CD14-positive monocyte (primary cell): Measurements from ENCODE around the gene RARRES1. TPM values are rescaled to one million over a fixed set of nuclear protein-coding genes. Genes with fewer than 3 reads are reported as not detected.
A peak's percentile ranks its signal among the peaks of the same experiment; 100 is the strongest.

Experiments used
- DNase-seq, 3 donors: peaks; one replicate each; pipeline ENCODE4 v3.0.0-alpha.2; 2011 to 2022
- H2AFZ ChIP-seq: 2 replicates; pipeline ENCODE4 v1.6.0; 2012; ENCODE audit warnings: mild to moderate bottlenecking, low read depth, low read length, inconsistent platforms; ENCODE audit not compliant: insufficient read depth, poor library complexity, severe bottlenecking
- H3K27ac ChIP-seq, 2 donors: 1 replicate in 1 of 2; 2 replicates in 1 of 2; pipeline ENCODE4 v1.5.1; 2012 to 2013; ENCODE audit warnings: low read length in 2 of 2, control low read depth in 1 of 2, inconsistent platforms in 1 of 2, low read depth in 1 of 2, mild to moderate bottlenecking in 1 of 2
- H3K27me3 ChIP-seq, 2 donors: one replicate each; pipeline versions ENCODE4 v1.6.0 to v1.6.1; 2011 to 2013; ENCODE audit warnings: low read length in 2 of 2; ENCODE audit not compliant: control insufficient read depth in 2 of 2, insufficient read depth in 2 of 2
- H3K36me3 ChIP-seq, 2 donors: replicated peaks in 1 of 2; 1 replicate in 1 of 2; 2 replicates in 1 of 2; pipeline versions ENCODE4 v1.5.1 to v1.6.1; 2012 to 2013; ENCODE audit warnings: low read length in 2 of 2, control low read depth in 1 of 2, inconsistent platforms in 1 of 2, mild to moderate bottlenecking in 1 of 2; ENCODE audit not compliant: insufficient read depth in 2 of 2, control insufficient read depth in 1 of 2
- H3K4me1 ChIP-seq, 2 donors: 1 replicate in 1 of 2; 2 replicates in 1 of 2; pipeline versions ENCODE4 v1.5.1 to v1.6.1; 2012 to 2013; ENCODE audit warnings: low read length in 2 of 2, control low read depth in 1 of 2, inconsistent platforms in 1 of 2, mild to moderate bottlenecking in 1 of 2, moderate library complexity in 1 of 2; ENCODE audit not compliant: insufficient read depth in 2 of 2, control insufficient read depth in 1 of 2
- H3K4me2 ChIP-seq: replicated peaks from 2 replicates; pipeline ENCODE3; 2012; ENCODE audit warnings: low read length, moderate library complexity, mild to moderate bottlenecking; ENCODE audit not compliant: poor library complexity, severe bottlenecking; ENCODE audit errors: extremely low read depth
- H3K4me3 ChIP-seq, 3 experiments: fragments of 200-600 bp in 1 of 3; sonication (generic) in 1 of 3; replicated peaks in 1 of 3; 1 replicate in 2 of 3; 2 replicates in 1 of 3; pipeline ENCODE4 v1.5.1; 2011 to 2013; ENCODE audit warnings: low read length in 3 of 3, mild to moderate bottlenecking in 3 of 3, control low read depth in 2 of 3, low read depth in 2 of 3, inconsistent platforms in 1 of 3, moderate library complexity in 1 of 3
- H3K79me2 ChIP-seq: 2 replicates; pipeline ENCODE4 v1.6.0; 2012; ENCODE audit warnings: mild to moderate bottlenecking, control low read depth, inconsistent platforms, low read length, moderate library complexity; ENCODE audit not compliant: insufficient read depth
- H3K9ac ChIP-seq: 2 replicates; pipeline ENCODE4 v1.6.0; 2017; ENCODE audit warnings: low read length, mild to moderate bottlenecking; ENCODE audit not compliant: insufficient read depth, poor library complexity, severe bottlenecking
- H3K9me3 ChIP-seq, 2 donors: replicated peaks in 1 of 2; 1 replicate in 1 of 2; 2 replicates in 1 of 2; pipeline versions ENCODE4 v1.5.1 to v1.6.1; 2012 to 2013; ENCODE audit warnings: low read length in 2 of 2, control low read depth in 1 of 2; ENCODE audit not compliant: control insufficient read depth in 1 of 2, insufficient read depth in 1 of 2
- H4K20me1 ChIP-seq: 2 replicates; pipeline ENCODE4 v1.6.0; 2012; ENCODE audit warnings: mild to moderate bottlenecking, low read length, control low read depth, moderate library complexity; ENCODE audit not compliant: insufficient read depth
- H3K27ac Mint-ChIP-seq, 7 donors: one replicate each; pipeline ENCODE4 v1.8.0; 2020; ENCODE audit warnings: mild to moderate bottlenecking in 7 of 7, mixed read lengths in 7 of 7, moderate library complexity in 6 of 7, inconsistent platforms in 2 of 7
- H3K27me3 Mint-ChIP-seq, 3 donors: one replicate each; pipeline ENCODE4 v1.8.0; 2021 to 2022; ENCODE audit warnings: low read depth in 3 of 3, mild to moderate bottlenecking in 3 of 3, mixed read lengths in 3 of 3, moderate library complexity in 3 of 3, inconsistent platforms in 1 of 3
- H3K36me3 Mint-ChIP-seq, 2 donors: one replicate each; pipeline ENCODE4 v1.8.0; 2020; ENCODE audit warnings: mixed read lengths in 2 of 2, inconsistent platforms in 1 of 2, mild to moderate bottlenecking in 1 of 2
- H3K4me1 Mint-ChIP-seq: one replicate; pipeline ENCODE4 v1.8.0; 2020; ENCODE audit warnings: mild to moderate bottlenecking, mixed read lengths
- H3K4me3 Mint-ChIP-seq, 2 donors: one replicate each; pipeline ENCODE4 v1.8.0; 2020; ENCODE audit warnings: mild to moderate bottlenecking in 2 of 2, mixed read lengths in 2 of 2, moderate library complexity in 1 of 2
- H3K9me3 Mint-ChIP-seq, 7 donors: one replicate each; pipeline ENCODE4 v1.8.0; 2020 to 2022; ENCODE audit warnings: mixed read lengths in 7 of 7, mild to moderate bottlenecking in 6 of 7, moderate library complexity in 6 of 7, inconsistent platforms in 2 of 7
- WGBS: methylation state at CpG from one replicate; pipeline ENCODE4 v1.1.5; 2013; ENCODE audit warnings: missing lambda C conversion rate; ENCODE audit not compliant: insufficient coverage; 5-methylcytosine and 5-hydroxymethylcytosine counted together
- intact Hi-C, 2 donors: fragments of 100-400 bp; cut with micrococcal nuclease; formaldehyde crosslinking; loops; one replicate each; pipeline versions ENCODE4 v1.15.0 to v1.15.1; 2023
- polyA plus RNA-seq, 3 donors: library from polyadenylated mRNA; depleted of rRNA in 1 of 3; unstranded in 2 of 3; stranded (reverse) in 1 of 3; fragments of 300-500 nt in 2 of 3; fragments of >200 nt in 1 of 3; fragmentation: Illumina TruSeq in 2 of 3; gene quantifications; 1 replicate in 2 of 3; 2 replicates in 1 of 3; pipeline ENCODE4 v1.2.3, GENCODE V29; 2012 to 2021
- TF ChIP-seq, protein P1 (sequence below): fragments of 200-600 bp; IDR thresholded peaks from one replicate; pipeline ENCODE4 v1.8.0; 2022; ENCODE audit warnings: antibody characterized with exemption, mild to moderate bottlenecking

Gene RARRES1
- polyA plus RNA-seq, 3 donors, result not detected

- TF ChIP-seq, protein P1, sequence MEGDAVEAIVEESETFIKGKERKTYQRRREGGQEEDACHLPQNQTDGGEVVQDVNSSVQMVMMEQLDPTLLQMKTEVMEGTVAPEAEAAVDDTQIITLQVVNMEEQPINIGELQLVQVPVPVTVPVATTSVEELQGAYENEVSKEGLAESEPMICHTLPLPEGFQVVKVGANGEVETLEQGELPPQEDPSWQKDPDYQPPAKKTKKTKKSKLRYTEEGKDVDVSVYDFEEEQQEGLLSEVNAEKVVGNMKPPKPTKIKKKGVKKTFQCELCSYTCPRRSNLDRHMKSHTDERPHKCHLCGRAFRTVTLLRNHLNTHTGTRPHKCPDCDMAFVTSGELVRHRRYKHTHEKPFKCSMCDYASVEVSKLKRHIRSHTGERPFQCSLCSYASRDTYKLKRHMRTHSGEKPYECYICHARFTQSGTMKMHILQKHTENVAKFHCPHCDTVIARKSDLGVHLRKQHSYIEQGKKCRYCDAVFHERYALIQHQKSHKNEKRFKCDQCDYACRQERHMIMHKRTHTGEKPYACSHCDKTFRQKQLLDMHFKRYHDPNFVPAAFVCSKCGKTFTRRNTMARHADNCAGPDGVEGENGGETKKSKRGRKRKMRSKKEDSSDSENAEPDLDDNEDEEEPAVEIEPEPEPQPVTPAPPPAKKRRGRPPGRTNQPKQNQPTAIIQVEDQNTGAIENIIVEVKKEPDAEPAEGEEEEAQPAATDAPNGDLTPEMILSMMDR, result no peak
- Mint-ChIP-seq H3K27me3 (peaks cover 0 to 5% (median 2%) of the 10 kb centered on the region in 3 donors), H3K4me3 (no peak overlapping the region), H3K36me3 (peaks cover 0 to 2% of the 10 kb centered on the region in 2 donors), H3K4me1 (peaks cover 13% of the 10 kb centered on the region), H3K27ac (no peak overlapping the region), H3K9me3 (peaks cover 0 to 4% (median 0%) of the 10 kb centered on the region in 7 donors)
- Histone ChIP-seq H3K4me3 (no peak overlapping the region), H3K27ac (no peak overlapping the region), H3K4me2 (no peak overlapping the region), H2AFZ (no peak overlapping the region), H3K36me3 (no peaks in the 10 kb centered on the region), H3K9me3 (no peaks in the 10 kb centered on the region), H3K27me3 (no peaks in the 10 kb centered on the region), H3K9ac (no peak overlapping the region), H3K79me2 (no peaks in the 10 kb centered on the region), H3K4me1 (peaks cover 0 to 5% of the 10 kb centered on the region in 2 donors), H4K20me1 (no peaks in the 10 kb centered on the region)
- intact Hi-C loops, result no loop called here
- WGBS, result 95% methylated on average over 2 of the region's 3 CpGs
- DNase-seq, result no peak
These were observed 45.1 kb upstream of the RARRES1 start for GRCh38 chr3:158777161-158777873.

DNA sequence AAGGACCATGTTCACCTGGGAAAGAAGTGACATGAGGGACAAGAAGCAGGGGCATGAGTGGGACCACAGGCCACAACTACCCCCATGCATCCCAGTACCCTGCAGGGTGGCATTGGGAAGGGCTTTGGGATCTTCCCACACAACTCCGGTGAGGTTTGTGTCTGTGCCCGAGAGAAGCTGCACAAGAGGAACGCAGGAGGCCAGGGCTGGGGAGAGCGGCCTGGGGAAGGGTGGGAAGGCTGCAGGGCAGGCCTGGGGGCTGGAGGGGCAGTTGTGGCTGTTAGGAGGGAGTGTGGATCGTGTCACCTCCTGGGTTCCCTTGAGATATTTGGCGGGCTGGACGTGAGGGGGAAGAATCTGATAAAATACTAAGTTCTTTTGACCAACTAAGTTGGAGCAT is 44.3 kb upstream of the RARRES1 start:
- Mint-ChIP-seq H3K4me3 (no peak overlapping the region), H3K4me1 (peaks cover 13% of the 10 kb centered on the region), H3K36me3 (peaks cover 0 to 2% of the 10 kb centered on the region in 2 donors), H3K9me3 (peaks cover 0 to 4% (median 0%) of the 10 kb centered on the region in 7 donors), H3K27ac (peak overlapping the region in 2 of 7 donors; percentile 42 to 43), H3K27me3 (peaks cover 0 to 5% (median 2%) of the 10 kb centered on the region in 3 donors)
- DNase-seq, result no peak
- H4K20me1 ChIP-seq, result no peaks in the 10 kb centered on the region
- no peak overlapping the region for H3K27ac ChIP-seq
- H3K79me2 ChIP-seq, result no peaks in the 10 kb centered on the region
- no peak overlapping the region for H3K4me2 ChIP-seq
- TF ChIP-seq, protein P1, result no peak
- H3K9me3 ChIP-seq, result no peaks in the 10 kb centered on the region
- no peaks in the 10 kb centered on the region for H3K36me3 ChIP-seq
- peaks cover 0 to 5% of the 10 kb centered on the region in 2 donors for H3K4me1 ChIP-seq
- no peak overlapping the region for H2AFZ ChIP-seq
- WGBS, result 87% methylated on average over 6 of the region's 7 CpGs
- no peak overlapping the region for H3K9ac ChIP-seq
- no peak overlapping the region for H3K4me3 ChIP-seq
- H3K27me3 ChIP-seq, result no peaks in the 10 kb centered on the region
- intact Hi-C loops, result no loop called here
